GM18517 (cell line): ENCODE data around the gene CYP21A2.
"Not testable (repeated sequence)": the region's sequence is repeated elsewhere in the genome, so short reads cannot be mapped to it uniquely, and the experiment has no call there.

Source experiments
- ATAC-seq: cut with Tn5 transposase; IDR thresholded peaks from one replicate; pipeline ENCODE4 v1.9.1; 2021; ENCODE audit warnings: mild to moderate bottlenecking, moderate library complexity; ENCODE audit not compliant: unreplicated experiment

Gene CYP21A2

DNA sequence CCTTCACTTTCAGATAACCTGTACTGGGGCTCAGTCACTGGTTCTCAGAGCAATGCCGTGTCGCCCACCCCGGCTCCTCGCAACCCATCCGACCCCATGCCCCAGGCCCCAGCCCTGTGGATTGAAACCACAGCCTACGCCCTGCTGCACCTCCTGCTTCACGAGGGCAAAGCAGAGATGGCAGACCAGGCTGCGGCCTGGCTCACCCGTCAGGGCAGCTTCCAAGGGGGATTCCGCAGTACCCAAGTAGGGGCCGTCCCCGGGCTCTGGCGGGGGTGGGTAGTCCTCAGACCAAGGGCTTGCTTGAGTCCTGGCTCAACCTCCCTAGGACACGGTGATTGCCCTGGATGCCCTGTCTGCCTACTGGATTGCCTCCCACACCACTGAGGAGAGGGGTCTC is 8.7 kb upstream of the CYP21A2 start:
- not testable (repeated sequence) for ATAC-seq

DNA sequence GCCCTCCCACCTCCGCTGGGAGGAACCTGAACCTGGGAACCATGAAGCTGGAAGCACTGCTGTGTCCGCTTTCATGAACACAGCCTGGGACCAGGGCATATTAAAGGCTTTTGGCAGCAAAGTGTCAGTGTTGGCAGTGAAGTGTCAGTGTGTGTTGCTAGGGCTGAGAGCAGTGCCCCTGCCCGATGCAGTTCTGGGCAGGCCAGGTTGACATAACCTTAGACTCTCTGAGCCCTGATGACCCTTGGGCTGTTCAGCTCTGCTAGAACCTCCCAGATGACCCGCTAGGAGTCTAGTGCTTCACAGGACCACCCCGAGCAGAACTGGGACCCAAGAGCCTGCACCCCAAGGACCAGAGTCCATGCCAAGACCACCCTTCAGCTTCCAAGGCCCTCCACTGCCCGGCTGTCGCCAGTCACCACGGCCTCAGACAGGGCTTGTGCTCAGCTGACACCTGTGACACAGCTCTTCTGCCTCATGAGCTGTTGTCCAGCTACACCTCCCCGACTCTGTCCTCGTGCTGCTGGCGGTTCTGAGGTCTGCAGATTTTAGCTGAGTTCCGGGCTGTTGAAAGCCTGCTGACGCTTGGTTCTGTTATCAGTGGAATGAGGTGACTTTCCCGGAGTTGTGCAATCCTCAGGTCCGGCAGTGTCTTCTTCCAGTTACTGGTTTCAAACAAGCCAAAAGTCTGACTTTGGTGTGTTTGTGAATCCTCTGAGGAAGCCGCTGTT is 2.8 kb upstream of the CYP21A2 start:
- ATAC-seq, result not testable (repeated sequence)

DNA sequence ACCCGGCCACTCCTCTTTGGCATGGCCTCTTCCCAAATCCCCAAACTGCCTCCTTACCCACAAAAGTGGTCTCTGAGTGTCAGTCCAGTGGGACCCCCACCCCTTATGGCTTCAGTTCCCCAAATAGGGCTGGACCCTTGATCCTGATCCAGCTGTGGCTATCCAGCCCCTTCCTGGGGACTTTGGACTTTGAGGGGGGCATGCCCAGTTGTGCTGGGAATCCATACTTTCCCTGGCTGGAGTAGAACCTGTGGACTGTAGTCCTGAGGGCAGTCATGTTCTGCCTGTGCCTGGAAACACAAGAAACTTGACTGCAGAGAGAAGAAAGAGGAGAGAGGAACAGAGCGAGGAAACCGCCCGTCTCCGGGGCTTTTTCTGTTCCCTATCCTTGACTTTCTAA is 1.1 kb upstream of the CYP21A2 start:
- not testable (repeated sequence) for ATAC-seq

DNA sequence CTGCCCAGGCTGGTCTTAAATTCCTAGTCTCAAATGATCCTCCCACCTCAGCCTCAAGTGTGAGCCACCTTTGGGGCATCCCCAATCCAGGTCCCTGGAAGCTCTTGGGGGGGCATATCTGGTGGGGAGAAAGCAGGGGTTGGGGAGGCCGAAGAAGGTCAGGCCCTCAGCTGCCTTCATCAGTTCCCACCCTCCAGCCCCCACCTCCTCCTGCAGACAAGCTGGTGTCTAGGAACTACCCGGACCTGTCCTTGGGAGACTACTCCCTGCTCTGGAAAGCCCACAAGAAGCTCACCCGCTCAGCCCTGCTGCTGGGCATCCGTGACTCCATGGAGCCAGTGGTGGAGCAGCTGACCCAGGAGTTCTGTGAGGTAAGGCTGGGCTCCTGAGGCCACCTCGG is 663 bp downstream of the CYP21A2 start:
- ATAC-seq, result not testable (repeated sequence)

DNA sequence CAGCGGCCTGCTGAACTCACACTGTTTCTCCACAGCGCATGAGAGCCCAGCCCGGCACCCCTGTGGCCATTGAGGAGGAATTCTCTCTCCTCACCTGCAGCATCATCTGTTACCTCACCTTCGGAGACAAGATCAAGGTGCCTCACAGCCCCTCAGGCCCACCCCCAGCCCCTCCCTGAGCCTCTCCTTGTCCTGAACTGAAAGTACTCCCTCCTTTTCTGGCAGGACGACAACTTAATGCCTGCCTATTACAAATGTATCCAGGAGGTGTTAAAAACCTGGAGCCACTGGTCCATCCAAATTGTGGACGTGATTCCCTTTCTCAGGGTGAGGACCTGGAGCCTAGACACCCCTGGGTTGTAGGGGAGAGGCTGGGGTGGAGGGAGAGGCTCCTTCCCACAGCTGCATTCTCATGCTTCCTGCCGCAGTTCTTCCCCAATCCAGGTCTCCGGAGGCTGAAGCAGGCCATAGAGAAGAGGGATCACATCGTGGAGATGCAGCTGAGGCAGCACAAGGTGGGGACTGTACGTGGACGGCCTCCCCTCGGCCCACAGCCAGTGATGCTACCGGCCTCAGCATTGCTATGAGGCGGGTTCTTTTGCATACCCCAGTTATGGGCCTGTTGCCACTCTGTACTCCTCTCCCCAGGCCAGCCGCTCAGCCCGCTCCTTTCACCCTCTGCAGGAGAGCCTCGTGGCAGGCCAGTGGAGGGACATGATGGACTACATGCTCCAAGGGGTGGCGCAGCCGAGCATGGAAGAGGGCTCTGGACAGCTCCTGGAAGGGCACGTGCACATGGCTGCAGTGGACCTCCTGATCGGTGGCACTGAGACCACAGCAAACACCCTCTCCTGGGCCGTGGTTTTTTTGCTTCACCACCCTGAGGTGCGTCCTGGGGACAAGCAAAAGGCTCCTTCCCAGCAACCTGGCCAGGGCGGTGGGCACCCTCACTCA is 1.4 kb downstream of the CYP21A2 start:
- ATAC-seq, result not testable (repeated sequence)

DNA sequence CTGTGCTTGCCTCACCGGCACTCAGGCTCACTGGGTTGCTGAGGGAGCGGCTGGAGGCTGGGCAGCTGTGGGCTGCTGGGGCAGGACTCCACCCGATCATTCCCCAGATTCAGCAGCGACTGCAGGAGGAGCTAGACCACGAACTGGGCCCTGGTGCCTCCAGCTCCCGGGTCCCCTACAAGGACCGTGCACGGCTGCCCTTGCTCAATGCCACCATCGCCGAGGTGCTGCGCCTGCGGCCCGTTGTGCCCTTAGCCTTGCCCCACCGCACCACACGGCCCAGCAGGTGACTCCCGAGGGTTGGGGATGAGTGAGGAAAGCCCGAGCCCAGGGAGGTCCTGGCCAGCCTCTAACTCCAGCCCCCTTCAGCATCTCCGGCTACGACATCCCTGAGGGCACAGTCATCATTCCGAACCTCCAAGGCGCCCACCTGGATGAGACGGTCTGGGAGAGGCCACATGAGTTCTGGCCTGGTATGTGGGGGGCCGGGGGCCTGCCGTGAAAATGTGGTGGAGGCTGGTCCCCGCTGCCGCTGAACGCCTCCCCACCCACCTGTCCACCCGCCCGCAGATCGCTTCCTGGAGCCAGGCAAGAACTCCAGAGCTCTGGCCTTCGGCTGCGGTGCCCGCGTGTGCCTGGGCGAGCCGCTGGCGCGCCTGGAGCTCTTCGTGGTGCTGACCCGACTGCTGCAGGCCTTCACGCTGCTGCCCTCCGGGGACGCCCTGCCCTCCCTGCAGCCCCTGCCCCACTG is 2.3 kb downstream of the CYP21A2 start:
- not testable (repeated sequence) for ATAC-seq

DNA sequence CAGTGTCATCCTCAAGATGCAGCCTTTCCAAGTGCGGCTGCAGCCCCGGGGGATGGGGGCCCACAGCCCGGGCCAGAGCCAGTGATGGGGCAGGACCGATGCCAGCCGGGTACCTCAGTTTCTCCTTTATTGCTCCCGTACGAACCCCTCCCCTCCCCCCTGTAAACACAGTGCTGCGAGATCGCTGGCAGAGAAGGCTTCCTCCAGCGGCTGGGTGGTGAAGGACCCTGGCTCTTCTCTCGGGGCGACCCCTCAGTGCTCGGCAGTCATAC is 2.8 kb downstream of the CYP21A2 start:
- ATAC-seq, result not testable (repeated sequence)

DNA sequence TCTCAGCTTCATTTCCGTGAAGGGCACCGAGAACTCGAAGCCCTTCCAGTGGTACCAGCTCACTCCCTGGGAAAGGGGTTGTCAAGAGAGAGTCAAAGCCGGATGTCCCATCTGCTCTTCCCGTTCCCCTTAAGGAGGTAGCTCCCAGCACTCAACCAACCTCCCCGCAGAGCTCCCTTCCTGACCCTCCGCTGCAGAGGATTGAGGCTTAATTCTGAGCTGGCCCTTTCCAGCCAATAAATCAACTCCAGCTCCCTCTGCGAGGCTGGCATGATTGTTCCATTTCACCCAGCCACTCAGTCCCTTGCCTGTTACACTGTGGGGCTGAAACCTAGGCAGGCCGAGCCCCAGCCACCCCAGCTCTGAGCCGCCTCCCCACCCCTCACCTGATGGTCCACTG is 3.2 kb downstream of the CYP21A2 start:
- ATAC-seq, result not testable (repeated sequence)

DNA sequence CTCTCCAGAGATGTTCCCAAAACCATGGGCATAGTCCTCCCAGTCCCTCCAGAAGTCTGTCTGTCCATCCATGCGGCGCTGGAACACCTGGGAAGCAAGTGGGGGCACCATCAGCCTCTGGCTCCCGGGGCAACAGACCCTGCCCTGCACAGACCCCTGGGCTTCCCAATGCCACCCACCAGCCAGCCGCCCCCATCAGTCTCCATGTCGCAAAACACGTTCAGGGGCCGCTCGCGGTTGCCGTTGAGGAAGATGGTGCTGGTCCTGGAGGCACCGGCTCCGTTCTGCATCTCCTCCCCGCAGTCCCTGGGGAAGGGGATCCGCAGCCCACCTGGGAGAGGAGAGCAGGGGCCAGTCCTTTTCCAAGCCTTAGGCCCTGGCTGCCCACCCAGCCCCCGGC is 4.1 kb downstream of the CYP21A2 start:
- not testable (repeated sequence) for ATAC-seq

DNA sequence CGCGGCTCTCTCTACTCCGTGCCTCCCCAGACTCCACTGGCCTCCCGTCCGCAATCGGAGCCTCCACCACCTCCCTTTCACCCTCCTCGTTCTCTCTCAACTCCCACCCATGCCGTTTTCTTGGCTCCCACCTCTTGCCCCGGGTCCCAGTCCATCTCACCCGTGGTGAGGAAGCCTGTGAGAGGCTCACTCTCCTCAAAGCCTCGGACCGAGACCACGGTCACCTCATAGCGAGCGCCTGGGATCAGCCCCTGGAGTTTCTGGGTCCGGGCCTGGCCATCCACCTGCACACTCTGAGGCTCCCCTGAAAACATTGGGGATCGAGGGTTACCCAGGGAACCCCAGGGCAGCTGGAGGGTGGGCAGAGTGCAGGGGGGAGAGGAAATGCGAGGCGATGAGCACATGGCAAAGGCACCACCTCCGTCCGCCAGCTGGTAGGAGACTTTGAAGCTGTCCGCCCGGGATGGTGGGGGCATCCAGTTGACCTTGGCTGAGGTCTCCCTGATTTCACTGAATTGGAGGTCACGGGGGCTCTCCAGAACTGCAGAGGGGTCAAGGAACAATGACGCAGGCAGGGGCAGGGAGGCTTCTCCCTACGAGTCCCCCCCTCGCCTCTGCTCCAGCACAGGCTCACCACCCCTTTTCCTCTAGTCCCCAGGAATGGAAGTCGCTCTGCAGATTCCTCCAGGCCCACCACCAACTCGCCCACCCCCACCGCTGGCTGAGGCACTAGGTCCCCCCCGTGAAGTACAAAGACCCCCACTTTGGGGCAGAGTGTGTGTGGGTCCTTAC is 5.6 kb downstream of the CYP21A2 start:
- not testable (repeated sequence) for ATAC-seq

DNA sequence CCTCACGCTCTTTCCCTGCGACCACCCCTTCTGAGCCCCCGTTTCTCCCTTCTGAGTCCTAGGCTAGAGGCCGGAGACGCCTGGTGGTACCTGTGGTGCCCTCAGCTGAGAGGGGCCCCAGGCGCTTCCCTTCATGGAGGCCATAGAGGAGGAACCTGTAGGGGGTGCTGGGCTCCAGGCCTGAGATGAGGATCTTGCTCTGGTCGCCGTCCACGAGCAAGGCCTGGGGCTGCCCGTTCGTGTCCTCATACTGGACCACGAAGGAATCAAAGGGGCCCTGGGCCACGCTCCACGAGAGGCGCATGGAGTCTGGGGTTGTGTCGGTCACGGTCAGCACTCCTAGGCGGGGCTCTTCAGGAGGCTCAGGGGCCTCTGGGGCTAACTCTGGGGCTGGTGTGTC is 6.7 kb downstream of the CYP21A2 start:
- not testable (repeated sequence) for ATAC-seq

DNA sequence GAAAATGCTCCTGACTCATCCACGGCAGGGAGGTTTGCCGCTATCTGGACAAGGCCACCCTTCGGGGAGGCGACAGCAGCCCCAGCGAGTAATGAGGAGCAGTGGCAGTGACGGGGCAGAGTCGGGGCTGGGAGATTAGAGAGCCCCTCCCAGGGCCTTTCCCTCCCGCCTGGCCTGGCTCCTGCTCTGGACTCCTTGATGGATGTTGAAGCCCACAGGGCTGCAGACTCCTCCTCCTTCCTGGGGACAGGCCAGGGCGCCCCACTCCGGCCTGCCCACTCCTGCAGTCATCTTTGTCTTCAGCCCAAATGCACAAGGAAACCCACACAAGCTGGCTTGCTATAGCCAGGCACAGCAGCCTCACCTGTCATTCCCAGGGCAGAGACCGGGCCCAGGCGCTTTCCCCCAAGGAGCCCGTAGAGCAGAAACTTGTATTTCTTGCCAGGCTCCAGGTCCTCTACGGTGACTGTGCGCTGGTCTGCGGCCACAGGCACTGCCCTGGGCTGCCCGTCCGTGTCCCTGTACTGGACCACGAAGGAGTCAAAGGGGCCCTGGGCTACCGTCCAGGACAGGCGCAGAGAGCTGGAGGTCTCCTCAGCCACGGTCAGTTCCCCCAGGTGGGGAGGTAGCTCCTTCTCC is 7.7 kb downstream of the CYP21A2 start:
- no peak for ATAC-seq

DNA sequence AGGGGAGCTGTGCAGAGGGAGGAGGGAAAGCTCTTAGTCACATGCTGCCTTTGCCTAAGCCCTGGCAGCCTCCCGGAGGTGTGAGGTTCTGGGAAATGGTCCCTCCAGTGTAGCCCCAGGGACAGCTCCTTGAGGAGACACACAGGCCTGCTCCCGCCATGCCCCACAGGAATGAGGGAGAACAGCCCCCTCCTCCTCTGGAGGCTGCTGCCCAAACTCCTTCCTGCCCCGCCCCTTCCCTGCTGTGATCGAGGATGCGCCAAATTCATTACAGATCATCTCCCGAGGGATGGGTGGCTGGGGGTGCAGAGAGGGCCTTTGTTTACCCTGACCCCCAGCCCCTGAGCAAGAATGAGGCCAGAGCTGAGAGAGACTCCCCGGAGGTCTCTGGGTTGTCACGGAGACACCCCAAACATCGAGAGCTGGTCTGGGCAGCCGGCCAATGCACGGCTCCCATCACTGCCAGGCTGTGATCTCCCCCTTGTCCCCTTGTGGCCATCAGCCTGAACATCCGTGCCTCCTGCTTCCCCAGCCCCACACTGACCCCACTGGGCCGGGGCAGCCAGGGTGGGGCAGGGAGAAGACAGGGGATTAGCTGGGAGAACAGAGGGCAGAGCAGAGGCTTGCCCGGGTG is 8.4 kb downstream of the CYP21A2 start:
- ATAC-seq, result no peak

DNA sequence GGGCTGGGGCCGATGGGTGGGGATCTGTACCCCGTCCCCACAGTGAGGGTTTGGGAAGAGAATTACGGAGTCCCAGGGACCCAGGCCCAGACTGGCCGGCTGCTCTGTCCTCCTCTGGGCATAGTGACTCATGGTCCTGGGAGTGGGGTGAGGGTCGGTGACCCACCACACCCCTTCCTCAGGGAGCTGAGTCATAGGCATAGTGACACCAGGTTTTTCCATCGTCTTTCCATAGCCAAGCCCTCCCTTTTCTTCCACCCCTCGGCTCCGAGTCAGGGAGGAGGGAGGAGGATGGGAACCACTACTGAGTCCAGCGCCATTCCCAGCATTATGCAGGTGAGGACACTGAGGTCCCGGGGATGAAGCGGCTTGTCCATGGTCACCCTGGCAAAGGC is 8.9 kb downstream of the CYP21A2 start:
- no peak for ATAC-seq

DNA sequence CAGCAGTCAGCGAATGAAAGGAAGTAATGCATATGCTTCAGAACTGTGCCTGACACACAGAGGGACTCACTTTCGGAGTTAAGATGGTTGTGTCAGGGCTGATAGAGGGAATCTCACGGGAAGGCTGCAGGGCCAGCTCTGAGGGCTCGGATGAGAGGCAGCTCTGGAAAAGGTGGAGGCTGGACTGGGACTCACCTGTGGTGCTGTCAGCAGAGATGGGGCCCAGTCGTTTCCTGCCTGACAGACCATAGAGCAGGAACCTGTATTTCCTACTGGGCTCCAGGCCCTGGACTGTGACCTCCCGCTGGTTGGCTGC is 9.3 kb downstream of the CYP21A2 start:
- ATAC-seq, result no peak

DNA sequence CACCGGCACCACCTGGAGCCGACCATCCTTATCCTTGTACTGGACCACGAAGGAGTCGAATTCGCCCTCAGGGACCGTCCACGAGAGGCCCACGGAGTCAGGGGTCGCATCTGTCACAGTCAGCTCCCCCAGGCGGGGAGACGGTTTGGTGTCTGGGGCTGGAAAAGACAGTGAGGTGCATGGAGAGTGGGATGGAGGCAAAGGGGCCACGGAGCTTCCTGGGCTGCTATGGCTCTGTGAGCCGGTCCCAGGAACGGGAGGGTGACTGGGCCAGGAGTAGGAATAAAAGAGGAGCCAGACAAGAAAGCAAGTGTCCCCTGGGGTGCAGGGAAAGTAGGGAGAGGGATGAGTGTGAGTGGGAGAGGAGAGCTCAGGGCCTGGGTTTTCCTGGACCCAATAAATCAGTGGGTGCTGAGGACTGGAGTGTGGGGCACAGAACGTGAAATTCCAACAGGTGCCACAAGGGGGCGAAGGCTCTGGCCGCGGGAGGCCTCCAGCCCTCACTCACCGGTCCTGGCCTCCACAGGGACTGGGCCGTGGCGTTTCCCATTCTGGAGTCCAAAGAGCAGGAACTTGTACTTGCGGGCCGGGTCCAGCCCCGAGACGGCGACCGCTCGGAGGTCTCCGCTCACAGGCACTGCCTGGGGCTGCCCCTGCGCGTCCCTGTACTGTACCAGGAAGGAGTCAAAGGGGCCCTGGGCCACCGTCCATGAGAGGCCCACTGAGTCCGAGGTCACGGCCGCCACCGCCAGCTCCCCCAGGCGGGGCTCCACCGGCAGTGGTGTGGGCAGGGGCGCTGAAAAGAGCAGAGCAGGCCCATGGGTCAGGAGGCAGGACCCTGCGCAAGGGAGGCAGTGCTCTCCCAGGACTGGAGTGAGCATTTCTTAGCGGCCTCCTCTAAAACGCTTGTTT is 9.9 kb downstream of the CYP21A2 start:
- no peak for ATAC-seq

DNA sequence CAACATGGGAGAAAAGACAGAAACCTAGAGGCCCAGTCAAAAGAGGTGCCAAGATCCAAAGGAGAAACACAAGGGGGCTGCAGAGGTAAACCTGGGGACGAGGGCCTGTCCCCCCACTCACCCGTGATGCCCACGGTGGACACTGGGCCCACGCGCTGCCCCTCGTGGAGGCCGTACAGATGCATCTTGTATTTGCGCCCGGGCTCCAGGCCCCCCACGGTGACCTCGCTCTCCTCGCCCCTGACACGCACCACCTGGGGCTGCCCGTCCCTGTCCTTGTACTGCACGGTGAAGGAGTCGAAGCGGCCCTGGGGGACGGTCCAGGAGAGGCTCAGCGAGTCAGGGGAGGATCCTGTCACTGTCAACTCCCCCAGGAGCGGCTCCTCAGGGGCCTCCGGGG is 10.9 kb downstream of the CYP21A2 start:
- ATAC-seq, result not testable (repeated sequence)

DNA sequence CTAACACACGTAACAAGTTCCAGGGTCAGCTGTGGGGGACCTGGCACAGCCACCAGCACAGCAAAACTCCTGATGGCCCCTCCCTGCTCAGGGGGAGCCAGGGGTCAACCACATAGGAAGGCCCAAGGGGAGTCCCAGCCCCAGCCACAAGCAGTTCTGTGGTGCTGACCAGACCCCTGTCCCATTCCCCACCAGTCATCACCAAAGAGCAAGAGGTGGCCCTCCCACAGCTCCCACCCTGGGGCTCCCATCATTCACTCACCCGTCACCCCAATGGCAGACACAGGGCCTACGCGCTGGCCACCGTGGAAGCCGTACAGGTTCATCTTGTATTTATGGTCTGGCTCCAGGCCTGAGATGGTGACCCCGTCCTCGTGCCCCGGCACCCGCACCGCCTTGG is 11.5 kb downstream of the CYP21A2 start:
- ATAC-seq, result not testable (repeated sequence)

DNA sequence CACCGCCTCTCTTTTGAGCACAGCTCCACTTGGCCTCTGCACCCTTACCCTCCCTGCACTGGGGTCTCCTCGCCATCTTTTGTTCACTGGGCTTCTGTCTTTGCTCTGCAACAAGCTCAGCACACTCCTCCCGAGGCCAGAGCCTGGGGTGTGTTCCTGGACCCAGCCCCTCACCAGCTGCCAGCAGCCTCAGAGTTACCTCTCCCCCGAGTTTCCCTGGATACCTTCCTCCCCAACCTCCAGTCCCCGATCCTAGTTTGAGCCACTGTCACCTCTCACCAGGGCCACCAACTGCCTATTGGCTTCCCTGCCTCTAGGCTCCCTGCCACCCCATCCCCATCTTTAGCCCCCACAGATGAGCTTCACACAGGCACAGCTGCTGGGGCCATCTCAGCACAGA is 12.3 kb downstream of the CYP21A2 start:
- ATAC-seq, result no peak
